MM.1S (cell line): ENCODE measurements around the gene ATOH8.

Experiments used
- CTCF ChIP-seq: fragments of 300-600 bp; sonication (generic); IDR thresholded peaks from 2 replicates; pipeline ENCODE4 v1.5.1; 2016; ENCODE audit warnings: antibody characterized with exemption, low read length, mixed read lengths
- EZH2 ChIP-seq: fragments of 300-600 bp; sonication (generic); optimal IDR thresholded peaks from 2 replicates; pipeline ENCODE3; 2017; ENCODE audit warnings: low read depth, mild to moderate bottlenecking, antibody characterized with exemption, low read length, mixed read lengths

- no peak for TF ChIP-seq EZH2
- TF ChIP-seq CTCF = no peak
These were observed 32.7 kb downstream of the ATOH8 start for GRCh38 chr2:85786444-85786843.
